ENCODE measurements around the gene C14orf132.

The C14orf132 gene

GRCh38 chr14:96119947-96120346, 80.8 kb downstream of the C14orf132 start:
- DNase-seq (ENCODE audit: low read depth, low spot score): no peak
- Histone ChIP-seq H3K36me3 (ENCODE audit: control insufficient read depth, insufficient read depth, low read length) (no peaks in the 10 kb centered on the region), H3K4me3 (ENCODE audit: low read length) (no peak overlapping the region), H3K4me1 (ENCODE audit: control insufficient read depth, insufficient read depth, low read length) (no peaks in the 10 kb centered on the region), H3K9me3 (ENCODE audit: control insufficient read depth, insufficient read depth, low read length) (no peaks in the 10 kb centered on the region; the same call in 1 of the 2 replicates), H3K27me3 (ENCODE audit: control insufficient read depth, insufficient read depth, low read length) (no peaks in the 10 kb centered on the region), H3K27ac (ENCODE audit: low read length) (no peak overlapping the region)
- WGBS (ENCODE audit: insufficient coverage, insufficient read length): no CpG with 5 or more reads among the region's 2 CpGs

- H3K4me3 ChIP-seq (ENCODE audit: low read length): no peak overlapping the region
- WGBS (ENCODE audit: insufficient coverage, insufficient read length): no CpG with 5 or more reads among the region's 3 CpGs
- H3K9me3 ChIP-seq (ENCODE audit: control insufficient read depth, insufficient read depth, low read length): no peaks in the 10 kb centered on the region; the same call in 1 of the 2 replicates
- H3K36me3 ChIP-seq (ENCODE audit: control insufficient read depth, insufficient read depth, low read length): no peaks in the 10 kb centered on the region
- no peaks in the 10 kb centered on the region for H3K4me1 ChIP-seq (ENCODE audit: control insufficient read depth, insufficient read depth, low read length)
- DNase-seq (ENCODE audit: low read depth, low spot score): no peak
- no peaks in the 10 kb centered on the region for H3K27me3 ChIP-seq (ENCODE audit: control insufficient read depth, insufficient read depth, low read length)
- no peak overlapping the region for H3K27ac ChIP-seq (ENCODE audit: low read length)
Observed at GRCh38 chr14:96120392-96120791, 81.2 kb downstream of the C14orf132 start.

DNA sequence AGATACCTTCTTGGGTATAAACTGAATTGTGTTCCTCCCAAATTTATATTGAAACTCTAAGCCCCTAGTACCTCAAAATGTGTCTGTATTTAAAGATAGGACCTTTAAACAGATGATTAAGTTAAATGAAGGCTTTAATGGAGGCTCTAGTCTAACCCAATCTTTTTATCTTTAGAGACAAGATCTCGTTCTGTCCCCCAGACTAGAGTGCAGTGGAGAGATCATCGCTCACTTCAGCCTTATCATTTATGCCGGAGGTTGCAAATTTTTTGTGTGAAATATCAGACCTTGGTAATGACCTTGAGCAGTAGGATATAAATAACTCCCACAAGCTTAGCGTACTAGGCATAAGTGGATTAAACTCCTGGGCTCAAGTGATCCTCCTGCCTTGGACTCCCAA, 81.8 kb downstream of the C14orf132 start:
- no peak for DNase-seq (ENCODE audit: low read depth, low spot score)
- no peak overlapping the region for H3K4me3 ChIP-seq (ENCODE audit: low read length)
- WGBS (ENCODE audit: insufficient coverage, insufficient read length): no CpG with 5 or more reads among the region's 4 CpGs
- no peaks in the 10 kb centered on the region for H3K4me1 ChIP-seq (ENCODE audit: control insufficient read depth, insufficient read depth, low read length)
- no peaks in the 10 kb centered on the region for H3K36me3 ChIP-seq (ENCODE audit: control insufficient read depth, insufficient read depth, low read length)
- H3K9me3 ChIP-seq (ENCODE audit: control insufficient read depth, insufficient read depth, low read length): no peaks in the 10 kb centered on the region
- no peaks in the 10 kb centered on the region for H3K27me3 ChIP-seq (ENCODE audit: control insufficient read depth, insufficient read depth, low read length)
- no peak overlapping the region for H3K27ac ChIP-seq (ENCODE audit: low read length)

- Histone ChIP-seq H3K36me3 (ENCODE audit: control insufficient read depth, insufficient read depth, low read length) (no peaks in the 10 kb centered on the region), H3K4me3 (ENCODE audit: low read length) (no peak overlapping the region), H3K9me3 (ENCODE audit: control insufficient read depth, insufficient read depth, low read length) (no peaks in the 10 kb centered on the region), H3K4me1 (ENCODE audit: control insufficient read depth, insufficient read depth, low read length) (no peaks in the 10 kb centered on the region), H3K27ac (ENCODE audit: low read length) (no peak overlapping the region), H3K27me3 (ENCODE audit: control insufficient read depth, insufficient read depth, low read length) (no peaks in the 10 kb centered on the region)
- DNase-seq (ENCODE audit: low read depth, low spot score): no peak
- WGBS (ENCODE audit: insufficient coverage, insufficient read length): no CpG with 5 or more reads among the region's 4 CpGs
Observed at GRCh38 chr14:96121660-96122395, 82.7 kb downstream of the C14orf132 start.

DNA sequence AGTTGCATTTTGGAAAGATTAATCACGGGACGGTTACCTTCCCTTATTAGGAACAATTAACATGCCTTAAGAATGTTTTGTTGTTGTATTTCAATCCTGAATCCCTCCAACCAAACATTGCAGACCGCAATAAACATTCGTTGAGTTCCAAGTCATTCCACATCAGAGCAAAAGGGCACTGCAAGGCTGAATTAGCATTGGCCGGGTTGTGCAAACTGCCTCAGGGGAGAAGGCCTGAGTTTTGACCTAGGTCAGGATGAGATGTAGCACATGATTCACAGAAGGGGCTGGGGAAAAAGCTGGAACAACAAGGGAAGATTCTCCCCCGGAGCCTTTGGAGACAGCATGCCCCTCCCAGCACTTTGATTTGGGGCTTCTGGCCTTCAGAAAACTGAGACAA, 83.3 kb downstream of the C14orf132 start:
- Histone ChIP-seq H3K36me3 (ENCODE audit: control insufficient read depth, insufficient read depth, low read length) (no peaks in the 10 kb centered on the region), H3K27ac (ENCODE audit: low read length) (no peak overlapping the region), H3K4me1 (ENCODE audit: control insufficient read depth, insufficient read depth, low read length) (no peaks in the 10 kb centered on the region), H3K27me3 (ENCODE audit: control insufficient read depth, insufficient read depth, low read length) (no peaks in the 10 kb centered on the region), H3K4me3 (ENCODE audit: low read length) (no peak overlapping the region), H3K9me3 (ENCODE audit: control insufficient read depth, insufficient read depth, low read length) (no peaks in the 10 kb centered on the region)
- no peak for DNase-seq (ENCODE audit: low read depth, low spot score)
- no CpG with 5 or more reads among the region's 6 CpGs for WGBS (ENCODE audit: insufficient coverage, insufficient read length)

- H3K27ac ChIP-seq (ENCODE audit: low read length): no peak overlapping the region
- no peaks in the 10 kb centered on the region for H3K9me3 ChIP-seq (ENCODE audit: control insufficient read depth, insufficient read depth, low read length)
- H3K36me3 ChIP-seq (ENCODE audit: control insufficient read depth, insufficient read depth, low read length): no peaks in the 10 kb centered on the region
- peaks cover 1% of the 10 kb centered on the region; the same call in 1 of the 2 replicates for H3K27me3 ChIP-seq (ENCODE audit: control insufficient read depth, insufficient read depth, low read length)
- DNase-seq (ENCODE audit: low read depth, low spot score): no peak
- H3K4me3 ChIP-seq (ENCODE audit: low read length): no peak overlapping the region
- WGBS (ENCODE audit: insufficient coverage, insufficient read length): no CpG with 5 or more reads among the region's 3 CpGs
- no peaks in the 10 kb centered on the region for H3K4me1 ChIP-seq (ENCODE audit: control insufficient read depth, insufficient read depth, low read length)
Observed at GRCh38 chr14:96125536-96125935, 86.4 kb downstream of the C14orf132 start.

GRCh38 chr14:96126339-96126782, 87.2 kb downstream of the C14orf132 start:
- H3K27ac ChIP-seq (ENCODE audit: low read length): no peak overlapping the region
- DNase-seq (ENCODE audit: low read depth, low spot score): no peak
- no peak overlapping the region; the same call in 1 of the 2 replicates for H3K4me3 ChIP-seq (ENCODE audit: low read length)
- H3K9me3 ChIP-seq (ENCODE audit: control insufficient read depth, insufficient read depth, low read length): no peaks in the 10 kb centered on the region
- no CpG with 5 or more reads among the region's 7 CpGs for WGBS (ENCODE audit: insufficient coverage, insufficient read length)
- no peaks in the 10 kb centered on the region for H3K4me1 ChIP-seq (ENCODE audit: control insufficient read depth, insufficient read depth, low read length)
- H3K36me3 ChIP-seq (ENCODE audit: control insufficient read depth, insufficient read depth, low read length): no peaks in the 10 kb centered on the region
- peaks cover 1% of the 10 kb centered on the region; the same call in 1 of the 2 replicates for H3K27me3 ChIP-seq (ENCODE audit: control insufficient read depth, insufficient read depth, low read length)

- DNase-seq (ENCODE audit: low read depth, low spot score): no peak
- Histone ChIP-seq H3K27ac (ENCODE audit: low read length) (no peak overlapping the region), H3K36me3 (ENCODE audit: control insufficient read depth, insufficient read depth, low read length) (no peaks in the 10 kb centered on the region), H3K4me3 (ENCODE audit: low read length) (no peak overlapping the region), H3K9me3 (ENCODE audit: control insufficient read depth, insufficient read depth, low read length) (no peaks in the 10 kb centered on the region), H3K27me3 (ENCODE audit: control insufficient read depth, insufficient read depth, low read length) (peaks cover 1% of the 10 kb centered on the region; the same call in 1 of the 2 replicates), H3K4me1 (ENCODE audit: control insufficient read depth, insufficient read depth, low read length) (no peaks in the 10 kb centered on the region)
- WGBS (ENCODE audit: insufficient coverage, insufficient read length): no CpG with 5 or more reads among the region's 5 CpGs
Observed at GRCh38 chr14:96126783-96127271, 87.7 kb downstream of the C14orf132 start.

DNA sequence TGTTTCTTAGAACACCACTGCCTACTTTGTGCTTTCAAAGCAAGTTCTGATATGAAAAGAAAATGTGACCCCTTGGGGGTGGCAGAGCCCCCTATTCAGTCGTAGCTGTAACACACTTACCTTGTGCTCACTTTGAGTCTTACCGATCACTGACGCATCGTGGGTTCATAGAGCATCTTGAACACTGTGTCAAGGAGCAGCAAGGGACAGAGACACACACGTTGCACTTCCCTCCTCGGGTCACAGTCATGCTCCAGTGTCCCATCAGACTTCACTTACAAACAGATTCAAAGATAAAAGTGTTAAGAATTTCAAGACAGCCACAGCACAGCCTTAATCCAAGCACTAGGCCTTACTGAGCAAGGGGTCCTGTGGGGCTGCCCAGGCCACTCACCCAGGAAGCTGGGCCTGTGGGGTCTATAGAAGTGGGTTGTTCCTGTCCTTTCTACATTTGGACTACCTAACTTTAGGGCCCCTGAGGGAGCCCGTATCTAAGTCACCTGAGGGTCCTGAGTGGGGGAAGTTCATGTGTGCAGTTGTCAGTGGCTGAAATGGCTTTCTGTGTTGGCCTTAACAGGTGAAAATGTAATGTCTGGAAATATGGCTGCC, 90.1 kb downstream of the C14orf132 start:
- Histone ChIP-seq H3K36me3 (ENCODE audit: control insufficient read depth, insufficient read depth, low read length) (no peaks in the 10 kb centered on the region), H3K9me3 (ENCODE audit: control insufficient read depth, insufficient read depth, low read length) (no peaks in the 10 kb centered on the region), H3K27me3 (ENCODE audit: control insufficient read depth, insufficient read depth, low read length) (peaks cover 1% of the 10 kb centered on the region; the same call in 1 of the 2 replicates), H3K4me3 (ENCODE audit: low read length) (no peak overlapping the region), H3K27ac (ENCODE audit: low read length) (no peak overlapping the region), H3K4me1 (ENCODE audit: control insufficient read depth, insufficient read depth, low read length) (no peaks in the 10 kb centered on the region)
- no peak for DNase-seq (ENCODE audit: low read depth, low spot score)
- WGBS (ENCODE audit: insufficient coverage, insufficient read length): no CpG with 5 or more reads among the region's 7 CpGs

DNA sequence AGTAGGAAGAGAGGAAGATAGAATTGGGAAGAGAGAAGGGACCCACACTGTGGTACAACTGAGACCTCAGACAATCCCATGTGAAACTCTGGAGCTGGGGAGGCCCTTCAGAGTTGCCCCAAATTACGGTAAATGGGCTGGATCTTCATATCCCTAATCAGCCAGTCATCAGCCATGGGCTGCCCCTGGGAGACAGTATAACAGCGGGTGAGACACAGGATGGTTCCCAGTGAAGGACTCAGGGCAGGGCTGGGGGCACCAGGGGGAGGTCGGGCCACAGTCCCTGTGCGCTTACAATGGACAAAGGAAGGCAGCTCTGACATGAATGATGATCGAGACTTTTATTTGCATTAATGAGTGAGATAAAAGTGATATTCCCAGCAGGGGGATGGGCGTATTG, 91.2 kb downstream of the C14orf132 start:
- H3K27me3 ChIP-seq (ENCODE audit: control insufficient read depth, insufficient read depth, low read length): peaks cover 1% of the 10 kb centered on the region; the same call in 1 of the 2 replicates
- no peak overlapping the region for H3K27ac ChIP-seq (ENCODE audit: low read length)
- no CpG with 5 or more reads among the region's 6 CpGs for WGBS (ENCODE audit: insufficient coverage, insufficient read length)
- no peak for DNase-seq (ENCODE audit: low read depth, low spot score)
- no peak overlapping the region for H3K4me3 ChIP-seq (ENCODE audit: low read length)
- no peaks in the 10 kb centered on the region for H3K36me3 ChIP-seq (ENCODE audit: control insufficient read depth, insufficient read depth, low read length)
- no peaks in the 10 kb centered on the region for H3K9me3 ChIP-seq (ENCODE audit: control insufficient read depth, insufficient read depth, low read length)
- H3K4me1 ChIP-seq (ENCODE audit: control insufficient read depth, insufficient read depth, low read length): no peaks in the 10 kb centered on the region
